Chondrocyte (in vitro differentiated cells): ENCODE measurements around the gene PTPN4. TPM values are rescaled to one million over a fixed set of nuclear protein-coding genes. Genes with fewer than 3 reads are reported as not detected.

Source experiments
- DNase-seq: peaks from one replicate; pipeline ENCODE4 v3.0.0; 2021; ENCODE audit warnings: mixed read lengths, low spot score
- H3K27ac Mint-ChIP-seq: one replicate; pipeline ENCODE4 v1.8.0; 2021; ENCODE audit warnings: mild to moderate bottlenecking, moderate library complexity, mixed read lengths; ENCODE audit not compliant: unreplicated experiment
- H3K27me3 Mint-ChIP-seq: 2 replicates; pipeline ENCODE4 v1.8.0; 2021; ENCODE audit warnings: low read depth, mixed read lengths
- H3K36me3 Mint-ChIP-seq: 2 replicates; pipeline ENCODE4 v1.8.0; 2021; ENCODE audit warnings: low read depth, mixed read lengths
- H3K4me1 Mint-ChIP-seq: 2 replicates; pipeline ENCODE4 v1.8.0; 2021; ENCODE audit warnings: low read depth, mild to moderate bottlenecking, mixed read lengths
- H3K4me3 Mint-ChIP-seq: one replicate; pipeline ENCODE4 v1.8.0; 2021; ENCODE audit warnings: mild to moderate bottlenecking, moderate library complexity, mixed read lengths; ENCODE audit not compliant: unreplicated experiment
- H3K9me3 Mint-ChIP-seq: 2 replicates; pipeline ENCODE4 v1.8.0; 2021; ENCODE audit warnings: low read depth, mixed read lengths
- CTCF ChIP-seq: fragments of 200-600 bp; sonication (generic); IDR thresholded peaks from 2 replicates; pipeline ENCODE4 v1.5.0; 2021; ENCODE audit warnings: antibody characterized with exemption, mild to moderate bottlenecking, moderate library complexity
- total RNA-seq: library from RNA; stranded (reverse); gene quantifications from 3 replicates; pipeline ENCODE4 v1.2.1, GENCODE V29; 2021

Gene PTPN4
- total RNA-seq, 1 donor from 2014 or later, result 24.2 TPM

- Mint-ChIP-seq H3K4me3 (no peak overlapping the region), H3K9me3 (no peaks in the 10 kb centered on the region), H3K27ac (no peak overlapping the region), H3K27me3 (peaks cover 8% of the 10 kb centered on the region), H3K4me1 (no peaks in the 10 kb centered on the region), H3K36me3 (no peaks in the 10 kb centered on the region)
- no peak for DNase-seq
- no peak for TF ChIP-seq CTCF
Observed at GRCh38 chr2:119734047-119734446, 25.7 kb upstream of the PTPN4 start.

- Mint-ChIP-seq H3K4me3 (no peak overlapping the region), H3K4me1 (no peaks in the 10 kb centered on the region), H3K27me3 (peaks cover 11% of the 10 kb centered on the region), H3K9me3 (no peaks in the 10 kb centered on the region), H3K27ac (no peak overlapping the region), H3K36me3 (no peaks in the 10 kb centered on the region)
- DNase-seq, result no peak
- no peak for TF ChIP-seq CTCF
Observed at GRCh38 chr2:119735565-119735964, 24.2 kb upstream of the PTPN4 start.

- H3K27me3 Mint-ChIP-seq, result peaks cover 11% of the 10 kb centered on the region
- no peak for TF ChIP-seq CTCF
- no peaks in the 10 kb centered on the region for H3K36me3 Mint-ChIP-seq
- H3K27ac Mint-ChIP-seq, result no peak overlapping the region
- H3K4me1 Mint-ChIP-seq, result no peaks in the 10 kb centered on the region
- no peak for DNase-seq
- no peaks in the 10 kb centered on the region for H3K9me3 Mint-ChIP-seq
- H3K4me3 Mint-ChIP-seq, result no peak overlapping the region
Observed at GRCh38 chr2:119736021-119736420, 23.7 kb upstream of the PTPN4 start.

- H3K27me3 Mint-ChIP-seq, result peaks cover 12% of the 10 kb centered on the region
- H3K4me3 Mint-ChIP-seq, result no peak overlapping the region
- TF ChIP-seq CTCF, result no peak
- H3K36me3 Mint-ChIP-seq, result no peaks in the 10 kb centered on the region
- DNase-seq, result no peak
- no peaks in the 10 kb centered on the region for H3K9me3 Mint-ChIP-seq
- H3K4me1 Mint-ChIP-seq, result peaks cover 7% of the 10 kb centered on the region
- H3K27ac Mint-ChIP-seq, result no peak overlapping the region
Observed at GRCh38 chr2:119739580-119740255, 20.0 kb upstream of the PTPN4 start.

GRCh38 chr2:119741001-119741400 is 18.7 kb upstream of the PTPN4 start:
- no peak for TF ChIP-seq CTCF
- H3K4me1 Mint-ChIP-seq, result peaks cover 12% of the 10 kb centered on the region
- no peaks in the 10 kb centered on the region for H3K9me3 Mint-ChIP-seq
- DNase-seq, result no peak
- H3K27ac Mint-ChIP-seq, result no peak overlapping the region
- H3K4me3 Mint-ChIP-seq, result no peak overlapping the region
- H3K36me3 Mint-ChIP-seq, result no peaks in the 10 kb centered on the region
- H3K27me3 Mint-ChIP-seq, result peaks cover 12% of the 10 kb centered on the region
